ENCODE data around the gene SMIM41. TPM values are rescaled to one million over a fixed set of nuclear protein-coding genes. Genes with fewer than 3 reads are reported as not detected.
"Not testable (repeated sequence)": the region's sequence is repeated elsewhere in the genome, so short reads cannot be mapped to it uniquely, and the experiment has no call there.

SMIM41 gene
- total RNA-seq, 4 donors from 2014 or later: 1.4 to 6.6 TPM; not detected in 2

- no peak overlapping the region for H3K27ac ChIP-seq
- no peaks in the 10 kb centered on the region for H3K4me1 ChIP-seq
- H3K4me3 ChIP-seq: no peak overlapping the region
- no peak for TF ChIP-seq CTCF (IDR thresholded peaks at IDR 0.05)
- DNase-seq: no peak
- H3K27me3 ChIP-seq: no peaks in the 10 kb centered on the region
- H3K9me3 ChIP-seq: no peaks in the 10 kb centered on the region
- no peaks in the 10 kb centered on the region for H3K36me3 ChIP-seq
These were observed 13.8 kb downstream of the SMIM41 start for GRCh38 chr12:52093346-52093745.

- no peaks in the 10 kb centered on the region for H3K4me1 ChIP-seq
- no peaks in the 10 kb centered on the region for H3K27me3 ChIP-seq
- H3K9me3 ChIP-seq: no peaks in the 10 kb centered on the region
- no peak overlapping the region for H3K27ac ChIP-seq
- no peaks in the 10 kb centered on the region for H3K36me3 ChIP-seq
- no peak overlapping the region for H3K4me3 ChIP-seq
- TF ChIP-seq POLR2A (IDR thresholded peaks at IDR 0.05): no peak
- TF ChIP-seq CTCF (IDR thresholded peaks at IDR 0.05): no peak
- DNase-seq: no peak
These were observed 17.0 kb downstream of the SMIM41 start for GRCh38 chr12:52096332-52097044.

GRCh38 chr12:52097045-52097666 is 17.7 kb downstream of the SMIM41 start:
- Histone ChIP-seq H3K4me1 (no peaks in the 10 kb centered on the region), H3K27me3 (no peaks in the 10 kb centered on the region), H3K27ac (no peak overlapping the region), H3K9me3 (no peaks in the 10 kb centered on the region), H3K36me3 (no peaks in the 10 kb centered on the region), H3K4me3 (no peak overlapping the region)
- TF ChIP-seq POLR2A (IDR thresholded peaks at IDR 0.05): no peak
- TF ChIP-seq CTCF (IDR thresholded peaks at IDR 0.05): no peak
- DNase-seq: no peak

DNA sequence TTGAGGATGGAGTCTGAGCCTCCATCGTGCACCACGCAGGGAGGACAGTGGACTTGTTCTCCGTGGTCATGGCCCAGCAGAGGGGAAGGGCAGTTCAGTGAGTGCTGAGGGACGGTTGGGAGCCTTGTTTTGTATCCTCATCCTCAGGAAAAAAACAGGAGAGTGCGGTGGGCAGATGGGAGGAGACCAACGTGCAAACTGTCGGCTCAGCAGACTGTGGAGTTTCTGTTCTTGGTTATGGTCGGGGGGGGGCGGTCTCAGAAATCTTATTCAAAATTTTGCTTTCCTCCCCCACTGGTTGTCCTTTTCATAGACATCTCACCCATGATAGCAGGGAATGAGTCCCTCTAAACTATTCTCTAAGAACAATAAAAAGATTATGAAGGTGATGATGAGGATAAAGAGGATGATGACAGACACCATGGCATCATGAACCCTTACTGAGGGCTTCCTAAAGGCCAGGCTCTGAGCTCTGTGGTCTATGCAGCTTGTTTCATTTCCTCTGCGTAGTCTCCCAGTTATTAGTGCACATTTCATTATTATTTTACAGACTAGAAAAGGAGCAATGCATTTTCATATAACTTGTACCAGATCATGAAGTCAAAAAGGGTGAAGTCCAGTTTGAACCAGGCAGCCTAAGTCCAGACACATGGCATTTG is 25.1 kb downstream of the SMIM41 start:
- not testable (repeated sequence) for H3K4me1 ChIP-seq, H3K36me3 ChIP-seq, H3K27ac ChIP-seq, H3K4me3 ChIP-seq, H3K9me3 ChIP-seq, H3K27me3 ChIP-seq, DNase-seq

- not testable (repeated sequence) for H3K36me3 ChIP-seq, H3K9me3 ChIP-seq, H3K27me3 ChIP-seq, H3K4me3 ChIP-seq
- Histone ChIP-seq H3K27ac (peak overlapping the region in 1 of 4 donors; percentile 35), H3K4me1 (peaks cover 0 to 14% (median 11%) of the 10 kb centered on the region in 4 donors)
- DNase-seq: peak; percentile 57 to 76 (median 65)
- peak; percentile 21 to 51 (median 32) for TF ChIP-seq CTCF (IDR thresholded peaks at IDR 0.05)
These were observed 37.0 kb downstream of the SMIM41 start for GRCh38 chr12:52116222-52117125.

- DNase-seq: peak in 1 of 3 donors; percentile 62
- not testable (repeated sequence) for H3K36me3 ChIP-seq, H3K4me3 ChIP-seq, H3K9me3 ChIP-seq, H3K27me3 ChIP-seq
- H3K4me1 ChIP-seq: peaks cover 0 to 17% (median 11%) of the 10 kb centered on the region in 4 donors
- H3K27ac ChIP-seq: peak overlapping the region in 2 of 4 donors; percentile 33 to 73
These were observed 38.4 kb downstream of the SMIM41 start for GRCh38 chr12:52117806-52118475.
